NCI-H69 (cell line): ENCODE data around the gene TJP2.

Experiments
- DNase-seq: peaks from one replicate; lab custom pipeline; 2025; lab: John Stamatoyannopoulos, UW

Gene TJP2

DNA sequence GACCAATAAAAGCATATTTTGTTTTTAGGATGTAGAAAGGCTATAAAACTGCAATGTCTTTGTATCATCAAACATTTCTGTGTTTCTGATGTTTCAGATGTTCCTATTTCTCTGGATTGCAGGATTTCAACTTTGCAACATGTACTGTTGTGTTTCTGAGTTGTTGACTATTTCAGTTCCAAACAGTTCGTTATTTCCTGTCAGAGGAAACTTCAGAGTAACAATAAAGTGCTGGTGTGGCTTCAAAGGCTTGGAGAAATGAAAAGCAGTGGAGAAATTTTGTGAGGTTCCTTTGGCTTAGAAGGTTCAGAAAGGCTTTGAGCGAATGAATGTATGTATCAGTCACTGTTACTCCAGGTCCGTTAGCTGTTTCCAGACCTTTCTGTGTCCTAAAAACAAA, 17.2 kb downstream of the TJP2 start:
- no peak for DNase-seq

- no peak for DNase-seq
These were observed 18.1 kb downstream of the TJP2 start for GRCh38 chr9:69192214-69192613.

- peak; percentile 83 for DNase-seq
These were observed 19.6 kb downstream of the TJP2 start for GRCh38 chr9:69193685-69194032.

DNA sequence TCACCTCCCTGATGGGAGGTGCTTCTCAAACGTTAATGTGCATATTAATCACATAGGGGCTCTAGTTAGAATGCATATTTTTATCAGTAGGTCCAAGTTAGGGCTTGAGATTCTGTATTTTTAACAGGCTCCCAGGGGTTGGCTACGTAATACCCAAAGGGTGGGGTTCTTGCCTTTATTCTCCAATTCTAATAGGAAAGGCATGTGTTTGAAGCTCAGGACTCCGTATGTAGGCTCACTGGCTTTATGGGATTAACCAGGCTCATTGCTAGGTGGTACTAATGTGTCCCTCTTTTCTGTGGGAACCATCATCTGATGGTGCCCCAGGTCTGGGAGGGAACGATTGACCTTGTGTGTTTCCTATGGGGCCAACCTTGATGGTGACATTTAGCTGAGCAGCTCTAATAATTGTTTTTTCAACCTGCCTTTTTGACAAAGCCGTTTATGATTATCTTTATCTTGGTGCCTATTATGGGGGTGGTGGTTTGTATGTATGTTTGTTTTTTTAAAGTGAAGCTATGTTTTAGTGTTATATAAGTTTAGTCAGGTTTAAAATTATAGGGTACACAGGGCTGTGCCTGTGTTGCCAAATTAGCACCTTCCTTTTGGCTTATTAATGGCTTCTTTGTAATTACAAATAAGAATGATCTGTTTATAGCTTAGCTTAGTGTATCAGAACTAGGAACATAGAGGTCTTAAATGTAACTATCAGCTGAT, 20.8 kb downstream of the TJP2 start:
- DNase-seq, result peak; percentile 51

DNA sequence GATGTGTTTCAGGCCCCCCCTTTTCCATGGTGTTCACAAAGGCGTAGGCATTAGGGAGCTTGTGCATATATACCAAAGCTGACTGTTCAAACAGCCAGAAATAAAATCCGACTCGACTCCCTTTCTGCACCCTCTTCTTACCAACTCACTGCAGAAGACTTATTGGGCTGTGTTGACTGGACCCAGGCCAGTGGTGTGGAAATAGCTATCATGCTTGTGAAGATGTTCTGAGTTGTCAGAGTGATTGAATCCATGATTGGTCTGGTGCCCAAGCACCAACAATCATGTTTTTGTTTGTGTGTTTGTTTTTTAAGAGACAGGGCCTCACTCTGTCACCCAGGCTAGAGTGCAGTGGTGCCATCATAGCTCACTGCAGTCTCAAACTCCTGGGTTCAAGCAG, 21.6 kb downstream of the TJP2 start:
- DNase-seq, result peak; percentile 36

DNA sequence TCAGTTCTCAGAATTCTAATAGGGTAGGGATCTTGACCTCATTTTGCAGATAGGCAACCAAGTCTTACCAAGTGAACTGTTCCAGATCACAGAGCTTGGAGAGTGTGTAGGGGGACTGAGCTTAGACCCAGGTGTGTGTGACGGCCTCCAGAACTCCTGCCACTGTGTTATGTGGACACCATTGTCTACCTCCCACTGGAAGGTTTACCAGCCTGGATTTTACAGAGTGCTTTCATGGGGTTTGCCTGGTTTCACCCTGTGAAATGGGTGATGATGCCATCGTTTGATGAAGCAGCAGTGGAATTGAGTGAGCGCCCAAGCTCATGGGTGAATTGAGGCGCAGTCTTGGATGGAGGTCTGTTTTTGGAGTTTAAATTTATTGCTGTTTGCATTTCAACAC, 23.6 kb downstream of the TJP2 start:
- no peak for DNase-seq

GRCh38 chr9:69198521-69199220, 24.6 kb downstream of the TJP2 start:
- no peak for DNase-seq

DNA sequence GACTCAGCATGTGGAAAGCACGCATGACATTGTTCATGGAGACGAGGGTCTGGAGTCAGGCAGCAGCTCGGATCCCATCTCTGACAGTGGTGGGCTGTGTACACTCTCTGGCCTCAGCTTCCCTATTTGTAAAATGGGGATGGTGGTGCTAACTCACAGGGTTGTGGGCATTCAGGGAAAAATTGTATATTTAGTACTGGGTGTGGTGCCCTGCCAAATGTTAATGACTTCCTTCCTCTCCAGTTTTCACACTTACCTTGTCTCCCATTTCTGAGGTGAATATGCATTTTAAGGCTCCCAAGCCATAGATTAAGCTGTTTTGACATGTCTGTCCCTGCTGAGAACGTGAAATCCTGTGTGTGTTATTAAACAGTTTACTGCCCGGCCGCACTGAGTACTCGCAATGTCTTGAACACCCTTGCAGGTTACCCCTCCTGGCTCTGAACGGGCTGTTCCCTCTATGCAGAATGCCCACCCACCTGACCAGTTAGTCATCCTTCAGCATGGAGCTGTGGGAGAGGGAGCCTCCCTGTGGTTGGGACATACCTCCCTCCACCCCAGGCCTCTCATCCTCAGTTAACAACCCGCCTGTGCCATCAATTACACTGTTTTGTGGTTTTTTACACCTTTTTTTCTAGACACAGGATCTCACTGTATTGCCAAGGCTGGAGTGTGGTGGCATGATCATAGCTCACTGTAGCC, 25.8 kb downstream of the TJP2 start:
- DNase-seq, result no peak

GRCh38 chr9:69202556-69202955, 28.5 kb downstream of the TJP2 start:
- DNase-seq, result no peak

GRCh38 chr9:69204326-69204725, 30.2 kb downstream of the TJP2 start:
- no peak for DNase-seq

DNA sequence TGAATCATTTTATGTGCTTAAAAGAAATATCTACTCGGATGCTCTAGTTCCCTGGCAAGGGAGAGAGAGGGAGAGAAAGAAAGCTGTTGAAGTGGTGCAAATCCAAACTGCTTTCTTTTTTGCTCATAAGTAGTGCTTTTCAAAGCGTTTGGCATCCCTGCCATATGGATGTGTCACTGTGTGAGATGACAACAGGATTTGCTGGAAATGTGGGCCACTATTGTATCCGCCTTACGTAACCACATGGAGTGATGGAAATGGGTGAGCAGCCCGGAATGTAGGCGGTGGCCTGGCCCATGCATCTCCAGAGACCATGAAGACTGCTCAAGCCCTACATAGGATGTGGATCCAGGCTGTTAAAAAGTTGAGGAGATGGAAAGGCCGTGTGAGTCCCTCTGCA, 30.8 kb downstream of the TJP2 start:
- DNase-seq, result no peak

DNA sequence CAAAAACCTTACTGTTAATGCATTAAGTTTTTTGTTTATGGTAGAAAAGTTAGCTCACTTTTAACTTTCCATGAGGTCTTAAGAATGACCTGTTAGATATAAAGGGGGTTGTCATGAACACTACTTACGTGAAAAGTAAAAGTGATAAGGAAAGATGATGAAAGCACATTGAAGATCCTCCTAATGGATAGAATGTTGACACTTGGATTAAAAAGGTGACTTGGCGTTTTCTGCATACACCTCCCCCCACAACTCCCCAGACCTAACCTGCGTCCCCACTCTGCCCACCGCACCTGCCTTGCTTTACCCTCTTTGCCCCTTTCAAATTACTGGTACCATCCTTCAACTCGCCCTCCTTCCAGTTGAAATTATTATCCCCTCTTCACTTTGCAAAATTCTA, 32.0 kb downstream of the TJP2 start:
- no peak for DNase-seq

DNA sequence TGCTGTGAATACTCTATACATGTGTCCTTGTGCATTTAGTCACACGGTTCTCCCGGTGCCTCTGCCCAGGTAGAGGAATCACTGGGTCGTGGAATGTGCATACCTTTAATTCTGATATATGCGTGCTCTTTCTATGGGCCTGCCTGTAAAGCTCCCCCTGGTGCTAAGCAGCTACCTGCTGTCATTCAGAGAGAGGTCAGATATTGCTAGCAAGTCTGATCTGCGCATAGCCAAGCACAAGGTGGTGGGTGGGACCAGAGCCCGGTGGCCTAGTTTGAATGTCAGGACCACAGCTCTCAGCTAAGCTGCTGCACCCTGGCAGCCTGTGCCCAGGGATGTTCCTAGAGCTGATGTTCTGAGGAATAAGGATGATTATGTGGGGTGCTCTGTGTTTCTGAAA, 33.4 kb downstream of the TJP2 start:
- DNase-seq, result no peak

DNA sequence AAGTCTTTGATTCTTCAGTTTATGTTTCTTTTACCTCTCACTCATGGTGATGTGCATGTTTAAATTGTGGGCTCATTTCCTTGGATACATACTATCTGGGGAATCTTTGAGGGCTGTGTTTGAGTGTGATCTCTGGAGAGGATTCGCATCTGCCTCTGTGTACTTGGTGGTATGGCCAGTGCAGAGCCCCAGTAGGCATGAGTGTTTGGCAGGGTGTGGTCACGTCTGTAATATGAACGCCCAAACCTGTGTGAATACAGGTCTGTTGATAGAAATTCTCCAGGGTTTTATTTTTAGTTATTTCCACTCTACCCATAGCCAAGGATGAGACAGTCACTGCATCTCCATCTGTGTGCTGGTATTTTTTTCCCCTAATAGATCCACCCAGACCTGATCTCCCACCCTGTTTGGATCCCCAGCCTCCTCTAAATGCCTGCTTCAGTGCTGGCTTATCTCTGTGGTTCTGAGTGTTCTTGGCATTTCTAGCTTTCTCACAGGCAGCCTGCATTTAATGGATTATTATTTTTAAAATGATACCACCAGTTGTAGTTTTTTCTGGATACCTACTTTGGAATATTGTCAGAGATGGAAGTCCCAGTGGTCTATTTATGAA, 37.5 kb downstream of the TJP2 start:
- DNase-seq, result no peak

- no peak for DNase-seq
These were observed 39.6 kb downstream of the TJP2 start for GRCh38 chr9:69213647-69214046.

DNA sequence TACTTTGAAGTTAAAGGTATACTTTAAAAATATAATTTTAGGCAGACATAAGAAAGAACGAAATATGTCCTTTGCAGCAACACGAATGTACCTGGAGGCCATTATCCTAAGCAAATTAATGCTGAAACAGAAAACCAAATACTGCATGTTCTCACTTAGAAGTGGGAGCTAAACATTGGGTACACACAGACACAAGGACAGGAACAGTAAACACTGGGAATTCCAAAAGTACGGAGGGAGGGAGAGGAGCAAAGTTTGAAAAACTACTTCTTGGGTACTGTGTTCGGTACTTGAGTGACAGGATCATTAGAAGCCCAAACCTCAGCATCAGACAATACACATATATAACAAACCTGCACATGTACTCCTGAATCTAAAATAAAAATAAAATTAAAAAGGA, 40.9 kb downstream of the TJP2 start:
- DNase-seq, result no peak

DNA sequence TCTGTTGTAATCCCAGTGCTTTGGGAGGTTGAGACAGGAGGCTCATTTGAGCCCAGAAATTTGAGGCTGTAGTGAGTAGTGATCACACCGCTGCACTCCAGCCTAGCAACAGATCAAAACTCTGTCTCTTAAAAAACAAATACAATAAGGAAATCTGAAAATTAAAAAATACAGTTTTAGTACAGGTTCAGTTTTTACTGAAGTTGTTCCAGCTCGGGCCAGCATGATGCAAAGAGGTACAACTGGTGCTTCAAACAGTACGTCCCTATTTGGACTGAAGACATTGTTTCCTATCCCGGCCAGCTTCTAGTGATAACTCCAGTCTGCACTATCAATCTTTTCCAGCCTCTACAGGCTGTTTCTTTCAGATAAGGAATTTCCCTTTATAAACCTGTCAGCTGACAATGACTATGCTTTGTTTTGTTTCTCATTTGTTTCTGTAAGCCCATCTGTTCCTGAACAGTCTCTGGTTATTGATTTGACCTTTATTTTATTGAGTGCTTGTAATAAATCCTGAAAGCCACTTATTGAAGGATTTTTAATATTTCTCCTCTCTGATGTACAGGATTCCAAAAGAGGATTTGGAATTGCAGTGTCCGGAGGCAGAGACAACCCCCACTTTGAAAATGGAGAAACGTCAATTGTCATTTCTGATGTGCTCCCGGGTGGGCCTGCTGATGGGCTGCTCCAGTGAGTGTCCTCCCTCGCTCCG, 41.9 kb downstream of the TJP2 start:
- no peak for DNase-seq

DNA sequence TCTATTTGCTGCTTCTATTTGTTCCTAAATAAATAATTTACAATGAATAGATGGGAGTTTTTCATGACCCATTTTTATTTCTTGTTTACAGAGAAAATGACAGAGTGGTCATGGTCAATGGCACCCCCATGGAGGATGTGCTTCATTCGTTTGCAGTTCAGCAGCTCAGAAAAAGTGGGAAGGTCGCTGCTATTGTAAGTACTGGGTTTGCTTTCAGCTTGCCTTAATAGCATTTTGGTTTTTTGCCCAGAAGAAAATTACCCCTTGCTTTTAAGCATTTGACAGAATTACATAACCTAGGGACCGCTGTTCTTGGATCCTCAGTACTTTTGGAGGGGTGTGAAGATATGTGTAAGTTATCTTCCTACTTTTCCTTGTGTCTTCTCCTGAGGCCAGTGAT, 44.1 kb downstream of the TJP2 start:
- DNase-seq, result peak; percentile 97

- no peak for DNase-seq
These were observed 47.0 kb downstream of the TJP2 start for GRCh38 chr9:69221036-69221435.

DNA sequence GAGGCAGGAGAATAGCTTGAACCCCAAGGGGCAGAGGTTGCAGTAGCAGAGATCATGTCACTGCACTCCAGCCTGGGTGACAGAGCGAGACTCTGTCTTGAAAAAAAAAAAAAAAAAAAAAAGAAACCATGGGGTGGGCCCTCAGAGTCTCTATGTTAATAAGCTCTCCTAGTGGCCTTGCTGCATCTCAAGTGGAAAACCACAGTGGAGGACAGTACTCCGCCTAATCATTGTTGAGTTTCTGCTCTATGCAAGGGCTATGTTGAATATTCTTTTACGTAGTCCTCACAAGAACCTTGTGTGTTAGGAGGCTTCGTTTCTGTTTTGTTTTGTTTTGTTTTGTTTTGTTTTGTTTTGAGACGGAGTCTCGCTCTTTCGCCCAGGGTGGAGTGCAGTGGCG, 48.9 kb downstream of the TJP2 start:
- no peak for DNase-seq

DNA sequence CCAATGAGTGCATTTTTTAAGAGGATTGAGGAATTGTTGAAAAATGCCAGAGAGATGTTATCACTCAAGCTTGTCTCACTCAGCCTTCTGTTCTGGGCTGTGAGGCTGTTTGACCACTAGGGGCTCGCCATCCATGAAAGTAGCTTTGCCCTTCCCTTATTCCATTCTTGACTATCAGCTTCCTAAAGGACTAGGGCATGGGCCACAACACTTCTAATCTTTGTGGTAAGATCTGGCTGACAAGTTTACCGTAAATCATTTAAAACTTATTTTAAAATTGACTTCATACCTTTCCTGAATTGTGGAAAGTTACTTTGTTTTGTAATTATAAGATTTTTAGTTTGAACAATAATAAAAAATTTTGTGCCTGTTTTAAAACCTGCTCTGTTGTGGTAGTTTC, 49.5 kb downstream of the TJP2 start:
- DNase-seq, result peak; percentile 55

DNA sequence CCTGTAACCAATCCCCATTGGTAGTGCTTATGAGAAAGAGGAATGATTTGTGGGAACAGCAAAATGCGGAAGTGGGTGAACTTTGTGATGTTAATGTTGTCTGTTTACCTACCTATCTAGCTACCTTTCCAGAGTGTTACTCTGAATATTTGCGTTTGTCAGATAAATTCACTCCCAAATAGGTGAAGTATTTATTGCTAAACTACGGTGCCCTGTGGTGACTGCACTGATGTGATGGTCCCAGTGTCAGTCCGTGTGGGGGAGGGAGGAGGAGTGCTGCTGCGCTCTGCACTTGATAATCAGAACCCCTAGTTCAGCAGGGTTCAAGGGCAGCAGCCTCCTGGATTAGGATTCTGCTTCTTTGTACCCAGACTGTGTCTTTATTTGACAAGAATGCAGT, 55.3 kb downstream of the TJP2 start:
- DNase-seq, result no peak
